ENCODE results near the gene MYO15B.
"Not testable (repeated sequence)": the region's sequence is repeated elsewhere in the genome, so short reads cannot be mapped to it uniquely, and the experiment has no call there.

The MYO15B gene

DNA sequence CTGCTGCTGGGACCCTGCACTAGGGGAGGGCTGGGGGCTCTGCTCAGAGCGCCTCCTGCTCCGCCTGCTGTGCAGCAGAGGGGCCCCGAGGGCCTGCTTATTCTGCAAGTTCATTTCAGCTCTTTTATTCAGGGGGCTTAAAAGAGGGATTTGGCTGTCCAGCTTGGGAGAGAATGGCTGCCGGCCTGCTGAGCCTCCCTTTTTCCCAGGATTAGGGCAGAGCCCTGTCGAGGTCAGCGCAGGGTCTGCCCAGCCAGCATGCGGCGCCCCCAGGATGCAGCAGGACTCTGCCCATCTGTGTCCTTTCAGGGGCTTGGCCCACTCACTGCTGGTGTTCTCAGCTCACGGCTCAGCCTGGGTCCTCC, 46.8 kb downstream of the MYO15B start:
- H3K4me3 ChIP-seq (ENCODE audit: low read depth, low read length) = no peak overlapping the region
- TF ChIP-seq, protein P1, sequence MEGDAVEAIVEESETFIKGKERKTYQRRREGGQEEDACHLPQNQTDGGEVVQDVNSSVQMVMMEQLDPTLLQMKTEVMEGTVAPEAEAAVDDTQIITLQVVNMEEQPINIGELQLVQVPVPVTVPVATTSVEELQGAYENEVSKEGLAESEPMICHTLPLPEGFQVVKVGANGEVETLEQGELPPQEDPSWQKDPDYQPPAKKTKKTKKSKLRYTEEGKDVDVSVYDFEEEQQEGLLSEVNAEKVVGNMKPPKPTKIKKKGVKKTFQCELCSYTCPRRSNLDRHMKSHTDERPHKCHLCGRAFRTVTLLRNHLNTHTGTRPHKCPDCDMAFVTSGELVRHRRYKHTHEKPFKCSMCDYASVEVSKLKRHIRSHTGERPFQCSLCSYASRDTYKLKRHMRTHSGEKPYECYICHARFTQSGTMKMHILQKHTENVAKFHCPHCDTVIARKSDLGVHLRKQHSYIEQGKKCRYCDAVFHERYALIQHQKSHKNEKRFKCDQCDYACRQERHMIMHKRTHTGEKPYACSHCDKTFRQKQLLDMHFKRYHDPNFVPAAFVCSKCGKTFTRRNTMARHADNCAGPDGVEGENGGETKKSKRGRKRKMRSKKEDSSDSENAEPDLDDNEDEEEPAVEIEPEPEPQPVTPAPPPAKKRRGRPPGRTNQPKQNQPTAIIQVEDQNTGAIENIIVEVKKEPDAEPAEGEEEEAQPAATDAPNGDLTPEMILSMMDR (IDR thresholded peaks at IDR 0.05; ENCODE audit: low read depth, low read length) = no peak

GRCh38 chr17:75634754-75635609, 47.4 kb downstream of the MYO15B start:
- TF ChIP-seq, protein P1 (IDR thresholded peaks at IDR 0.05; ENCODE audit: low read depth, low read length) = no peak
- no peak overlapping the region for H3K4me3 ChIP-seq (ENCODE audit: low read depth, low read length)

DNA sequence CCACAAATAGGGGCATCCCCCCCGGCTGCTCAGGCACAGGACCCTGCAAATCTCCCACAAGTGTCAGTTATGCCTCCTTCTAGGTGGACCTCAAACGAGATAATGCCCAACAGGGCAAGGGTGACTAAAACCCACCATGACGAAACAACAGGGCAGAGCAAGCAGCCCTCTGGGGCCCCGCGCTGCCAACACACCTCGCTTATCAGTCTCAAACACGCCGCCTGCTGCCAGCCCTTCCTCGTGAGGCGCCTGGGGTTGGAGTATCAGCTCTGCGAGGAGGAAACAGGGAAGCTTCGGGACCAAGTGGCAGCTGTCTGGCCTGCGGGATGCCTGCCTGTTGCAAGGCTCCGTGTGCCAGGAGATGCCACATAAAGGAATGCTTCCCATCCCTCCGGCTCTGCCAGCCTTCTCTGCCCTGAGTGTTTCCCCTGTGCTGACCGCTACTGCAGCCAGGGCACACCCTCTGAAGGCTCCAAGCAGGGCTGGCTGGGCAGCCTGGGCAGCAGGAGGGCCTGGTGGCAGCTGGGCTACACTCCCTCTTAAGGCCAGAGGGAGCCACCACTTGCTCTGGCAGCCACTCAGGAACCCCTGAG, 48.1 kb downstream of the MYO15B start:
- TF ChIP-seq, protein P1 (IDR thresholded peaks at IDR 0.05; ENCODE audit: low read depth, low read length) = no peak
- no peak overlapping the region for H3K4me3 ChIP-seq (ENCODE audit: low read depth, low read length)

DNA sequence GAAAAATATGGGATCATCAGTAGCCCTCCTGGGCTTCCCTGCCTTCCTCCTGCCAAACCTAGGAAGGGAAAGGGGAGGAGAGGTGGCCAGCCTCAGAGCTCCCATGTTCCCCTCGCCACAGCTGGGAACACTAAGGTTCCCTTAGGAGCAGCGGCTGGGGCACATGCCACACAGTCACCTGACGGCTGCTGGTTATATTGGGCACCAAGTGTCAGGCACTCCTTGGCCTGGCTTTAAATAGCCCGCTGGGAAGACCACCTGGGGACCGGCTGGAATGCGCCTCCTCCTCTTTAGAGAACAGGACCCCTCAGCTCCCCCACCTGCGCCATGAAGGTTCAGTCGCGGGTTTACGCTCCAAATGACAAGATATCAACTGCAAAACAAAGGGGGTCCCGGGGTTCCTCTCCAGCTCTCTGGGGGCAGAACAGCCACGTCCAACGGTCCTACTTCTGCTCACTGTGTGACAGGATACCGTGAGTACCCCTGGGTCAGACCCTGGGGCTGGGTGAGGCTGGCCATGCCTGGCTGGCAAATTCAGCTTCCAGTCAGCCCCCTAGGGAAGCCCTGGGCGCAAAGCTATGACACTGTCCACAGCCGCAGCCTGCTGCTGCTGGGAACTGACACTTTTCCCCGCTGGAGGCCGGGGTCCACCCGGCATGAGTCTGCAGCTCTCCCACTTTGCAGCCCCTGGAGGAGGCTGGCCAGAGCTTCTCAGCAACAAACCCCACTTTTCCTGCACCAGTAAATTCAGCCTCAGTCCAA, 49.0 kb downstream of the MYO15B start:
- TF ChIP-seq, protein P1 (IDR thresholded peaks at IDR 0.05; ENCODE audit: low read depth, low read length) = no peak
- no peak overlapping the region for H3K4me3 ChIP-seq (ENCODE audit: low read depth, low read length)

DNA sequence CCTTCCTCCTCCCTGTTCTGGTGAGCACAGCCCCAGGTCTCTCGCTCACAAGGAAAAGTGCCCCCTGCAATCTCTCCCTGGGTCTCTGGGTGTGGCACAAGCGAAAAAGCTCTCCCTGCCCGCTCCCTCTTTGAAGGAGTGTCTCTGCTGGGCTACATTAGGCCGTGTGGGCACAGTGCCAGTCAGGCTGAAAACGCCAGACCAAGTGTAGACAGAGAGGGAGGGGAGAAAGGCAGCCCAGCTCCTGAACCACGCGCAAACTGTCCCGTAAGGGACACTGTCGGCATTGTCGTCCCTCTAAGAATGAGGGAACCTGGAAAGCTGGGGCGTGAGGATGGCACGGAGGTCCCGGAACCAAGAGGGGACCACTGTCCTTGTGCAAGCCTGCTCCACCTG, 49.5 kb downstream of the MYO15B start:
- TF ChIP-seq, protein P1 (IDR thresholded peaks at IDR 0.05; ENCODE audit: low read depth, low read length) = no peak
- H3K4me3 ChIP-seq (ENCODE audit: low read depth, low read length) = no peak overlapping the region

DNA sequence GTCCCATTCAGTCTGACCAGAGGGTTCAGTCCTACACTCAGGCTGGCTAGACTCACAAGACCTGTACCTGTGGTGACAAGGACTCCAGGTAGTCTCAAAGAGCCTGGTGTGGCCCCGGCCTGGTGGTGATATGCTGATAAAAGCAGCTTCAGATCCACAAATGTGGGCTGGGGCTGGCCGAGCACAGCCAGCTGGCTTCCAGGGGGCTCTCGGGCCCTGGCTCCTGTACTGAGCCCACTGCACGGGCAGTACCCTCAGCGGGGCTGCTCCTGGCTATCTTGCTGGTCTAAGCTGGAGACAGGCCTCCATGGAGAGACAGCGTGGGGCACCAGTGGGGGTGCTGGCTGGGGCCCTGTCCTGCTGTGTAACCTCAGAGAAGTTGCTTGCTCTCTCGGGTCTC, 50.0 kb downstream of the MYO15B start:
- no peak overlapping the region for H3K4me3 ChIP-seq (ENCODE audit: low read depth, low read length)
- TF ChIP-seq, protein P1 (IDR thresholded peaks at IDR 0.05; ENCODE audit: low read depth, low read length) = no peak

- H3K4me3 ChIP-seq (ENCODE audit: low read depth, low read length) = not testable (repeated sequence)
Measured at GRCh38 chr17:75638039-75638438, 50.4 kb downstream of the MYO15B start.

Measured in WI38 (cell line).